ENCODE data around the gene ATP8A1.

ATP8A1 gene

GRCh38 chr4:42625329-42625728 lies 31.6 kb downstream of the ATP8A1 start:
- H3K4me3 ChIP-seq (ENCODE audit: low read depth, low read length): no peak overlapping the region
- TF ChIP-seq, protein P1, sequence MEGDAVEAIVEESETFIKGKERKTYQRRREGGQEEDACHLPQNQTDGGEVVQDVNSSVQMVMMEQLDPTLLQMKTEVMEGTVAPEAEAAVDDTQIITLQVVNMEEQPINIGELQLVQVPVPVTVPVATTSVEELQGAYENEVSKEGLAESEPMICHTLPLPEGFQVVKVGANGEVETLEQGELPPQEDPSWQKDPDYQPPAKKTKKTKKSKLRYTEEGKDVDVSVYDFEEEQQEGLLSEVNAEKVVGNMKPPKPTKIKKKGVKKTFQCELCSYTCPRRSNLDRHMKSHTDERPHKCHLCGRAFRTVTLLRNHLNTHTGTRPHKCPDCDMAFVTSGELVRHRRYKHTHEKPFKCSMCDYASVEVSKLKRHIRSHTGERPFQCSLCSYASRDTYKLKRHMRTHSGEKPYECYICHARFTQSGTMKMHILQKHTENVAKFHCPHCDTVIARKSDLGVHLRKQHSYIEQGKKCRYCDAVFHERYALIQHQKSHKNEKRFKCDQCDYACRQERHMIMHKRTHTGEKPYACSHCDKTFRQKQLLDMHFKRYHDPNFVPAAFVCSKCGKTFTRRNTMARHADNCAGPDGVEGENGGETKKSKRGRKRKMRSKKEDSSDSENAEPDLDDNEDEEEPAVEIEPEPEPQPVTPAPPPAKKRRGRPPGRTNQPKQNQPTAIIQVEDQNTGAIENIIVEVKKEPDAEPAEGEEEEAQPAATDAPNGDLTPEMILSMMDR (IDR thresholded peaks at IDR 0.05; ENCODE audit: low read depth, low read length): no peak

GRCh38 chr4:42624551-42624950 lies 32.4 kb downstream of the ATP8A1 start:
- no peak overlapping the region for H3K4me3 ChIP-seq (ENCODE audit: low read depth, low read length)
- TF ChIP-seq, protein P1 (IDR thresholded peaks at IDR 0.05; ENCODE audit: low read depth, low read length): no peak

DNA sequence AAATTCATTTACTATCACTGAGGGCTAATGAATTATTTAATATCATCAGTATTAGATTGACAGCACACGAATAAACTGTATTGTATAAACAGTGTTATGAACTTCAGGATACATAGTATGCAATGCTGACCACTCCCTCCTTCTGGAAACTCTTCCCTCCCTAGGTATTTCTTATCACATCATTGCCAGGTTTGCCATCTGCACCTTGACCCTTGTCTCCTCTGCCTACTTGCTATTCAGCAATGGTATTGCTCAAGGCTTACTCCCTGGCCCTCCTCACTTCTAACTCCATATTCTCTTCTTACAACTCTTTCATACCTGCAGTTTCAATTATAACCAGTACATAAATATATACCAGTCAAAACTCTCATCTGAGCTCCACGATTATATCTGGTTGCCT lies 38.9 kb downstream of the ATP8A1 start:
- TF ChIP-seq, protein P1 (IDR thresholded peaks at IDR 0.05; ENCODE audit: low read depth, low read length): no peak
- H3K4me3 ChIP-seq (ENCODE audit: low read depth, low read length): no peak overlapping the region

GRCh38 chr4:42617030-42617429 lies 39.9 kb downstream of the ATP8A1 start:
- H3K4me3 ChIP-seq (ENCODE audit: low read depth, low read length): no peak overlapping the region
- TF ChIP-seq, protein P1 (IDR thresholded peaks at IDR 0.05; ENCODE audit: low read depth, low read length): no peak

DNA sequence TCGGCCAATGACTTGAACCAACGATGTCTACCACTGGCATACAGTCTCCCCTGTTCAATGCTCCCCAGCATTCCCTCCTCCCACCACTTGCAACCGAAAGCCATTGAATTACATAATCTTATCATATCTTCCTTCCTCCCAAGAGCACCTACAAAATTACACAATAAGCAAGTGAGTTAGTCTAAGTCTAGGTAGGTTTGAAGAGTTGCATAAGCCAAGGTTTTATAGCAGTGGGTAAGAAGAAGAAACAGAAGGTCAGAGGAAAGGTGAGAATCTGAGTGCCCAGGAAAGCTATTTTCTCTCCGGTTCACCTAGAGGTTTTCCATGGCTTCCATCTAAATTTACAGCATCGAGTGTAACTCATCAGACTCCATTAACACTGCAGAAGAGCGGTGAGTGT lies 40.3 kb downstream of the ATP8A1 start:
- no peak overlapping the region for H3K4me3 ChIP-seq (ENCODE audit: low read depth, low read length)
- TF ChIP-seq, protein P1 (IDR thresholded peaks at IDR 0.05; ENCODE audit: low read depth, low read length): no peak

DNA sequence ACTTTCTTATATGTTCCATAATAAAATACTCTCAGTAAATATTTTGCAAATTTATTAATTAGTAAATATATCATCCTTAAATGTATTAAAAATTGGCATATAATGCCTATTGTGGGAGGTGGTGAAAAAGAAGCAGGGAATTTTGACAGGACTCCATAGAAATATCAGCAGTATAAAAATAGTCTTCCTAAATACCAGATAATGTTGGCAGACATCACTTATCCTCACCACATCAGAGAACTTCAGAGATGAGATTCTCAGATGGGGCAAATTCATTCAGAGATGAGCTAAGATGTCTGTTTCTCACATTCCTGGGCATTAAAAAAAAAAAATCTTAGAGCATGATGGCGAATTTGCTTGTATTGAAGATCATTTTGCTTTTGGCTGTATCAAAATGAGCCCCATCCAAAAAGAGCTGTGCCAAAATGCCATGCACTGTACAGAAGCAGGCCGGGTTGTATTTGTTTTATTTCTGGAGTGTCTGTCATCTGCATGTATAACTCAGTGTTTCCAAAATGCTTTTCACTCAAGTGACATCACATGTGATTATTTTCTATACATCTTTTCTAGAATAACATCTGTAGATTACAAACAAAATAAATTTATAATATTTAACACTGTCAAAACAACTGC lies 41.7 kb downstream of the ATP8A1 start:
- no peak overlapping the region for H3K4me3 ChIP-seq (ENCODE audit: low read depth, low read length)
- TF ChIP-seq, protein P1 (IDR thresholded peaks at IDR 0.05; ENCODE audit: low read depth, low read length): no peak

DNA sequence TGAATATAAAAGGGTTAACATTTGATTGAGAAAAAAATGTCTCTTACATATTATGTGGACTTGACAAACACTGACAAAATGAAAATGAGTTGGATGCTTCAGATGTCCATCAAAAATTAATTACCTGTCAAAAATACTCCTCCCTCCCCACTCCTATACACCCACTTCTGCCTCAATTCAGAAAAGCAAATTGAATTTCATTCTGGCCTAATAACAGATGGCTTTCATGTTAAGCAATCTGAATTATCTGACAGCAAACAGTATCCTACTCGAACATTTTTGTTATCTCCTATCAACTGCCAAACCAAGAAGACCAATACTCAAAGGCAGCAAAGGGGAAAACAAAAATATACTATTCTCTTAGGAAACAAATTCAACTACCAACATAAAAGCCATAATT lies 44.0 kb downstream of the ATP8A1 start:
- no peak overlapping the region for H3K4me3 ChIP-seq (ENCODE audit: low read depth, low read length)

More for the DNA sequence above, 44.0 kb downstream of the ATP8A1 start:
- TF ChIP-seq, protein P1 (IDR thresholded peaks at IDR 0.05; ENCODE audit: low read depth, low read length): no peak
